DND-41 (cell line): Measurements from ENCODE around the gene PARP6.

Experiments
- ATAC-seq: fragments of 200-7000 bp; cut with Tn5 transposase; 3 replicates; pipeline ENCODE4 v1.9.1; 2021; ENCODE audit warnings: low read depth; ENCODE audit not compliant: insufficient read depth
- DNase-seq: peaks from one replicate; pipeline ENCODE4 v3.0.0-alpha.2; 2020
- H2AFZ ChIP-seq: 2 replicates; pipeline ENCODE4 v1.6.0; 2012; ENCODE audit warnings: low read depth, low read length
- H3K27ac ChIP-seq: 2 replicates; pipeline ENCODE4 v1.5.1; 2012; ENCODE audit warnings: low read length, inconsistent platforms
- H3K27me3 ChIP-seq: fragments of 200-600 bp; sonication (generic); 2 replicates; pipeline ENCODE4 v1.6.0; 2012; ENCODE audit warnings: low read length, mild to moderate bottlenecking, inconsistent platforms; ENCODE audit not compliant: insufficient read depth, poor library complexity
- H3K36me3 ChIP-seq: 2 replicates; pipeline ENCODE4 v1.5.1; 2012; ENCODE audit warnings: low read length, inconsistent platforms; ENCODE audit not compliant: insufficient read depth
- H3K4me1 ChIP-seq: 2 replicates; pipeline ENCODE4 v1.5.1; 2012; ENCODE audit warnings: mild to moderate bottlenecking, low read length; ENCODE audit not compliant: insufficient read depth
- H3K4me2 ChIP-seq: 2 replicates; pipeline ENCODE4 v1.6.0; 2012; ENCODE audit warnings: mild to moderate bottlenecking, moderate library complexity, low read length, inconsistent platforms; ENCODE audit not compliant: insufficient read depth
- H3K4me3 ChIP-seq, 2 experiments: fragments of 200-600 bp in 1 of 2; shearing (Covaris generic) in 1 of 2; 2 replicates each; pipeline ENCODE4 v1.5.1; 2012 to 2016; ENCODE audit warnings: inconsistent platforms in 2 of 2, low read length in 2 of 2, mild to moderate bottlenecking in 2 of 2, low read depth in 1 of 2, moderate library complexity in 1 of 2
- H3K79me2 ChIP-seq: 2 replicates; pipeline ENCODE4 v1.6.0; 2012; ENCODE audit warnings: low read length, inconsistent platforms; ENCODE audit not compliant: insufficient read depth
- H3K9ac ChIP-seq: 2 replicates; pipeline ENCODE4 v1.6.0; 2012; ENCODE audit warnings: low read depth, mild to moderate bottlenecking, inconsistent platforms, low read length, moderate library complexity
- H3K9me3 ChIP-seq: 2 replicates; pipeline ENCODE4 v1.5.1; 2012; ENCODE audit warnings: low read length, moderate library complexity, mild to moderate bottlenecking, inconsistent platforms; ENCODE audit not compliant: insufficient read depth, severe bottlenecking
- H4K20me1 ChIP-seq: 2 replicates; pipeline ENCODE4 v1.6.0; 2012; ENCODE audit warnings: low read length; ENCODE audit not compliant: insufficient read depth
- EZH2 ChIP-seq: IDR thresholded peaks from 3 replicates; pipeline ENCODE4 v1.6.1; 2012; ENCODE audit warnings: borderline replicate concordance, low read depth, mild to moderate bottlenecking, moderate library complexity, low read length, inconsistent platforms; ENCODE audit not compliant: severe bottlenecking
- TF ChIP-seq, protein P1 (sequence below): IDR thresholded peaks from 2 replicates; pipeline ENCODE4 v1.5.1; 2012; ENCODE audit warnings: borderline replicate concordance, low read length, moderate library complexity, mild to moderate bottlenecking; ENCODE audit not compliant: poor library complexity, severe bottlenecking; ENCODE audit errors: extremely low read depth

Gene PARP6

DNA sequence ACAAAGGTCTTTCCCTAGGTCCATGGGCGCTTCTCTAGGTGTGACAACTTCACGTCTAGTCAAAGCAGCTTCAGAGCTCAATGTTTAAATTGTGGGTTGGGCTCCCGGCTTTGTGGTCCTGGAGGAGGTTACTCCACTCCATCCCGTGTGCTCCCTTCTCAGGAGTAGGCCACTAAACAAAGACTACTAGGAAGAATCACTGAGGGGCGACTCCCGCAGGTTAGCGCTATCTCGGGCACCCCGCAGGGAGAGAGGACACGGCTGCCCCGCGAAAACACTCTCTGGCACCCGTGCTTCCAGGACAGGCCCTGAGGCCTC is 500 bp downstream of the PARP6 start:
- Histone ChIP-seq H3K9ac (peak overlapping the region; percentile 85), H3K79me2 (peaks cover 44% of the 10 kb centered on the region), H3K4me3 (peak overlapping the region; percentile 72 to 74), H3K27ac (peak overlapping the region; percentile 75), H3K9me3 (no peaks in the 10 kb centered on the region), H2AFZ (peak overlapping the region; percentile 76), H3K27me3 (no peaks in the 10 kb centered on the region), H4K20me1 (no peaks in the 10 kb centered on the region; the same call in 1 of the 2 replicates), H3K36me3 (peaks cover 32% of the 10 kb centered on the region), H3K4me2 (peak overlapping the region; percentile 68), H3K4me1 (peaks cover 32% of the 10 kb centered on the region)
- ATAC-seq = no peak
- TF ChIP-seq, protein P1, sequence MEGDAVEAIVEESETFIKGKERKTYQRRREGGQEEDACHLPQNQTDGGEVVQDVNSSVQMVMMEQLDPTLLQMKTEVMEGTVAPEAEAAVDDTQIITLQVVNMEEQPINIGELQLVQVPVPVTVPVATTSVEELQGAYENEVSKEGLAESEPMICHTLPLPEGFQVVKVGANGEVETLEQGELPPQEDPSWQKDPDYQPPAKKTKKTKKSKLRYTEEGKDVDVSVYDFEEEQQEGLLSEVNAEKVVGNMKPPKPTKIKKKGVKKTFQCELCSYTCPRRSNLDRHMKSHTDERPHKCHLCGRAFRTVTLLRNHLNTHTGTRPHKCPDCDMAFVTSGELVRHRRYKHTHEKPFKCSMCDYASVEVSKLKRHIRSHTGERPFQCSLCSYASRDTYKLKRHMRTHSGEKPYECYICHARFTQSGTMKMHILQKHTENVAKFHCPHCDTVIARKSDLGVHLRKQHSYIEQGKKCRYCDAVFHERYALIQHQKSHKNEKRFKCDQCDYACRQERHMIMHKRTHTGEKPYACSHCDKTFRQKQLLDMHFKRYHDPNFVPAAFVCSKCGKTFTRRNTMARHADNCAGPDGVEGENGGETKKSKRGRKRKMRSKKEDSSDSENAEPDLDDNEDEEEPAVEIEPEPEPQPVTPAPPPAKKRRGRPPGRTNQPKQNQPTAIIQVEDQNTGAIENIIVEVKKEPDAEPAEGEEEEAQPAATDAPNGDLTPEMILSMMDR = no peak
- no peak for TF ChIP-seq EZH2
- DNase-seq = no peak

DNA sequence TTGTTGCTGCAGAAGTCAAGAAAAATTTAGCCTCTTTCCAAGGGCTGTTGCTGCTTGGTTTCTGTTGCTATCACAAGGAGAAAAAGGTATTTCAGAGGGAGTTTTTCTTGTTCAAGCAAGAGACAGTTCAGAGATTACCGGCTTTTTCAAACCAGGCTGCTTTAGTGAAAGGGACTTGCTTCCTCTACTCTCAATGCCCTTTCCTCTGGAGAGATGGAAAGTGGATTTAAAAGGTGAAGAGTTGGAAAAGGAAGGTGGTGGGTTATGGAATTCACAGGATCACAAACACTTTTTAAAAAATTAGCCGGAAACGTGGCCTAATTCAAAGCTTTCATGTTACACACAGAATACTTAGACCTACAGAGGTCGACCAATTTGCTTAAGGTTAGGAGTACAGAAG is 1.1 kb downstream of the PARP6 start:
- Histone ChIP-seq H2AFZ (no peak overlapping the region), H3K4me3 (peak overlapping the region; percentile 72 to 74; a peak in 3 of 4 replicates), H3K9ac (peak overlapping the region; percentile 85), H3K79me2 (peaks cover 44% of the 10 kb centered on the region), H3K9me3 (no peaks in the 10 kb centered on the region), H3K4me1 (peaks cover 32% of the 10 kb centered on the region), H4K20me1 (no peaks in the 10 kb centered on the region; the same call in 1 of the 2 replicates), H3K27me3 (no peaks in the 10 kb centered on the region), H3K36me3 (peaks cover 38% of the 10 kb centered on the region), H3K4me2 (peak overlapping the region; percentile 68), H3K27ac (no peak overlapping the region)
- ATAC-seq (no peak), DNase-seq (no peak)
- TF ChIP-seq, protein P1 = no peak
- TF ChIP-seq EZH2 = no peak

DNA sequence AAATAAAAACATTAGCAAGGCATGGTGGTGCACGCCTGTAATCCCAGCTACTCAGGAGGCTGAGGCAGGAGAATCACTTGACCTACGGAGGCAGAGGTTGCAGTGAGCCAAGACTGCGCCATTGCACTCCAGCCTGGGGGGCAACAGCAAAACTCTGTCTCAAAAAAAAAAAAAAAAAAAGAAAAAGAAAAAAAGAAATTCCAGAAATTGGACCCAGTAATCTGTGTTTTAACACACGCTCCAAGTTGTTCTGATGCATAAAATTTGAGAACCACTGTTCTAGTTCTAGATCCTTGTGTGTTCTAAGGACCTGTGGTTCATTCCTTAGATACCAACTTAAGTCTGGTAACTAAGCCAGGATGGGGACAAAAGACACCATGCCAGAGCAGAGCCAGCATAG is 2.6 kb downstream of the PARP6 start:
- no peaks in the 10 kb centered on the region; the same call in 1 of the 2 replicates for H4K20me1 ChIP-seq
- no peaks in the 10 kb centered on the region for H3K9me3 ChIP-seq
- no peak overlapping the region for H3K4me3 ChIP-seq
- peaks cover 44% of the 10 kb centered on the region for H3K79me2 ChIP-seq
- DNase-seq (no peak), ATAC-seq (no peak)
- peak overlapping the region; percentile 28; the same call in 1 of the 2 replicates for H3K4me2 ChIP-seq
- H3K27me3 ChIP-seq = no peaks in the 10 kb centered on the region
- H3K9ac ChIP-seq = no peak overlapping the region
- TF ChIP-seq, protein P1 = no peak
- TF ChIP-seq EZH2 = no peak
- no peak overlapping the region for H3K27ac ChIP-seq
- peaks cover 53% of the 10 kb centered on the region for H3K36me3 ChIP-seq
- no peak overlapping the region for H2AFZ ChIP-seq
- H3K4me1 ChIP-seq = peaks cover 32% of the 10 kb centered on the region

DNA sequence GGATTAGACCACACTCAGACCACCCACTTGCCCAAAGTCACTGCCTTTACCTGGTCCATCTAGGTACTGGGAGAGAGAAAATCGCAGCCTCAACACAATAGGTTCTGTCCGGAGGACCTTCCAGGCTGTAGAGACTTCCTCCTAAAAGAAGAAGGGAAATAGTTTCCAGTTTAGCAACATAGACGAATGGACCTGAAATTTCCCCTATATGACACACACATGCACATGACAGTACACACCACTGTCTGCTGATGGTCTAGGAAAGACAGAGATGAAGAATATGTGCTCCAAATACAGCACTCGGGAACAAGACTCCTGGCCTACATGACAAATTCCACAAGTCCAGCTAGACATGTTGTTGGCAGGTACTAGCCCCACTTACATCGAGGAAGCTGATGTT is 7.3 kb downstream of the PARP6 start:
- H3K9me3 ChIP-seq = no peaks in the 10 kb centered on the region
- DNase-seq (no peak), ATAC-seq (no peak)
- TF ChIP-seq EZH2 = no peak
- TF ChIP-seq, protein P1 = no peak
- H3K27ac ChIP-seq = no peak overlapping the region
- no peak overlapping the region for H3K9ac ChIP-seq
- H4K20me1 ChIP-seq = no peaks in the 10 kb centered on the region; the same call in 1 of the 2 replicates
- no peak overlapping the region for H3K4me3 ChIP-seq
- H3K27me3 ChIP-seq = no peaks in the 10 kb centered on the region
- H3K4me1 ChIP-seq = peaks cover 2% of the 10 kb centered on the region; the same call in 1 of the 2 replicates
- H3K4me2 ChIP-seq = no peak overlapping the region
- H3K79me2 ChIP-seq = peaks cover 15% of the 10 kb centered on the region
- H3K36me3 ChIP-seq = peaks cover 92% of the 10 kb centered on the region
- no peak overlapping the region for H2AFZ ChIP-seq
